Astrocyte of the hippocampus (primary cell): ENCODE data around the gene KCNQ5.

Experiments
- DNase-seq: peaks from one replicate; pipeline ENCODE4 v3.0.0; 2011; ENCODE audit warnings: low read depth, low spot score

The KCNQ5 gene

GRCh38 chr6:73050706-73051105, 428.8 kb downstream of the KCNQ5 start:
- no peak for DNase-seq

- no peak for DNase-seq
These were observed 429.3 kb downstream of the KCNQ5 start for GRCh38 chr6:73051147-73051546.

- no peak for DNase-seq
These were observed 433.1 kb downstream of the KCNQ5 start for GRCh38 chr6:73054958-73055357.

- peak; percentile 58 for DNase-seq
These were observed 436.9 kb downstream of the KCNQ5 start for GRCh38 chr6:73058736-73059135.

- peak; percentile 33 for DNase-seq
These were observed 440.3 kb downstream of the KCNQ5 start for GRCh38 chr6:73062130-73062529.

- DNase-seq, result peak; percentile 67
These were observed 441.0 kb downstream of the KCNQ5 start for GRCh38 chr6:73062837-73063236.

GRCh38 chr6:73064266-73064665, 442.4 kb downstream of the KCNQ5 start:
- no peak for DNase-seq

GRCh38 chr6:73073238-73073637, 451.4 kb downstream of the KCNQ5 start:
- peak; percentile 9 for DNase-seq

GRCh38 chr6:73074175-73074574, 452.3 kb downstream of the KCNQ5 start:
- DNase-seq, result peak; percentile 83

- no peak for DNase-seq
These were observed 454.5 kb downstream of the KCNQ5 start for GRCh38 chr6:73076211-73076954.

GRCh38 chr6:73078333-73078862, 456.5 kb downstream of the KCNQ5 start:
- no peak for DNase-seq

- no peak for DNase-seq
These were observed 457.2 kb downstream of the KCNQ5 start for GRCh38 chr6:73078908-73079610.

- DNase-seq, result peak; percentile 73
These were observed 457.7 kb downstream of the KCNQ5 start for GRCh38 chr6:73079611-73079955.

- no peak for DNase-seq
These were observed 458.1 kb downstream of the KCNQ5 start for GRCh38 chr6:73079978-73080377.

GRCh38 chr6:73081955-73082354, 460.1 kb downstream of the KCNQ5 start:
- DNase-seq, result peak; percentile 14

- no peak for DNase-seq
These were observed 462.0 kb downstream of the KCNQ5 start for GRCh38 chr6:73083886-73084285.

GRCh38 chr6:73085443-73085871, 463.6 kb downstream of the KCNQ5 start:
- DNase-seq, result peak; percentile 65

- DNase-seq, result no peak
These were observed 464.9 kb downstream of the KCNQ5 start for GRCh38 chr6:73086726-73087125.

- no peak for DNase-seq
These were observed 466.4 kb downstream of the KCNQ5 start for GRCh38 chr6:73088138-73088813.

- DNase-seq, result no peak
These were observed 483.1 kb downstream of the KCNQ5 start for GRCh38 chr6:73104921-73105320.

GRCh38 chr6:73107016-73107415, 485.2 kb downstream of the KCNQ5 start:
- DNase-seq, result no peak

- no peak for DNase-seq
These were observed 487.1 kb downstream of the KCNQ5 start for GRCh38 chr6:73108949-73109348.
